ENCODE results near the gene MRPL28. TPM values are rescaled to one million over a fixed set of nuclear protein-coding genes. Genes with fewer than 3 reads are reported as not detected.
A peak's percentile ranks its signal among the peaks of the same experiment; 100 is the strongest.
"Not testable (repeated sequence)": the region's sequence is repeated elsewhere in the genome, so short reads cannot be mapped to it uniquely, and the experiment has no call there.

Gene MRPL28
- total and polyA plus RNA-seq, 10 donors, result 38.0 to 108 (median 55.8) TPM

DNA sequence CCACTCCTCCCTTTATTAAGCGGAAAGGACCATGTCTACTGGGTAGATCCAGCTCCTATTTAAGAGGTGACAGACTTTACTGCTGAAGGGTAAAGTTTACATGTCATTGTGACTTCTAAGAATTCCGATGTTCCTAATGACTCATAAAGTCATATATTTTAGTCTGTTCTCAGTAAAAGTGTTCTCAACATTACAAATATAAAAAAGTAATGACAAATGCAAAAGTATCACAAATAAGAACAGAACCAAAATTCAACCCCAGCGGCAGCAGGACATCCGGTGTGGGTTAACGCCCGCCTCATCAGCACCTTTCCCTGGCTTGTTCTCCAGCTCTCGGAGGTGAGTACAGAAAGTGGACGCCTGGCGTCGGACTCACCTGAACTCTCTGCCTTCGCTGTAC is 24.6 kb downstream of the MRPL28 start:
- peaks cover 0 to 79% (median 30%) of the 10 kb centered on the region in 6 donors for H3K36me3 ChIP-seq
- TF ChIP-seq, protein P1, sequence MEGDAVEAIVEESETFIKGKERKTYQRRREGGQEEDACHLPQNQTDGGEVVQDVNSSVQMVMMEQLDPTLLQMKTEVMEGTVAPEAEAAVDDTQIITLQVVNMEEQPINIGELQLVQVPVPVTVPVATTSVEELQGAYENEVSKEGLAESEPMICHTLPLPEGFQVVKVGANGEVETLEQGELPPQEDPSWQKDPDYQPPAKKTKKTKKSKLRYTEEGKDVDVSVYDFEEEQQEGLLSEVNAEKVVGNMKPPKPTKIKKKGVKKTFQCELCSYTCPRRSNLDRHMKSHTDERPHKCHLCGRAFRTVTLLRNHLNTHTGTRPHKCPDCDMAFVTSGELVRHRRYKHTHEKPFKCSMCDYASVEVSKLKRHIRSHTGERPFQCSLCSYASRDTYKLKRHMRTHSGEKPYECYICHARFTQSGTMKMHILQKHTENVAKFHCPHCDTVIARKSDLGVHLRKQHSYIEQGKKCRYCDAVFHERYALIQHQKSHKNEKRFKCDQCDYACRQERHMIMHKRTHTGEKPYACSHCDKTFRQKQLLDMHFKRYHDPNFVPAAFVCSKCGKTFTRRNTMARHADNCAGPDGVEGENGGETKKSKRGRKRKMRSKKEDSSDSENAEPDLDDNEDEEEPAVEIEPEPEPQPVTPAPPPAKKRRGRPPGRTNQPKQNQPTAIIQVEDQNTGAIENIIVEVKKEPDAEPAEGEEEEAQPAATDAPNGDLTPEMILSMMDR (IDR thresholded peaks at IDR 0.05 in 8 of 11, conservative IDR thresholded peaks at IDR 0.05 in 3 of 11), result no peak
- TF ChIP-seq POLR2AphosphoS5 (IDR thresholded peaks at IDR 0.05) (no peak), POLR2A (IDR thresholded peaks at IDR 0.05) (no peak)
- H3K4me3 ChIP-seq, result no peak overlapping the region
- no peak for DNase-seq
- H3K27ac ChIP-seq, result no peak overlapping the region
- no peaks in the 10 kb centered on the region for H3K27me3 ChIP-seq (replicated peaks in 1 of 7)
- intact Hi-C loops (cut with DNase I; ENCODE audit: low total_unique reads), result no loop called here
- no peaks in the 10 kb centered on the region for H3K9me3 ChIP-seq
- peaks cover 6 to 96% (median 59%) of the 10 kb centered on the region in 6 donors for H3K4me1 ChIP-seq
- 83 to 91% (median 84%) methylated on average over 11 of the region's 11 CpGs for WGBS, 5 donors

DNA sequence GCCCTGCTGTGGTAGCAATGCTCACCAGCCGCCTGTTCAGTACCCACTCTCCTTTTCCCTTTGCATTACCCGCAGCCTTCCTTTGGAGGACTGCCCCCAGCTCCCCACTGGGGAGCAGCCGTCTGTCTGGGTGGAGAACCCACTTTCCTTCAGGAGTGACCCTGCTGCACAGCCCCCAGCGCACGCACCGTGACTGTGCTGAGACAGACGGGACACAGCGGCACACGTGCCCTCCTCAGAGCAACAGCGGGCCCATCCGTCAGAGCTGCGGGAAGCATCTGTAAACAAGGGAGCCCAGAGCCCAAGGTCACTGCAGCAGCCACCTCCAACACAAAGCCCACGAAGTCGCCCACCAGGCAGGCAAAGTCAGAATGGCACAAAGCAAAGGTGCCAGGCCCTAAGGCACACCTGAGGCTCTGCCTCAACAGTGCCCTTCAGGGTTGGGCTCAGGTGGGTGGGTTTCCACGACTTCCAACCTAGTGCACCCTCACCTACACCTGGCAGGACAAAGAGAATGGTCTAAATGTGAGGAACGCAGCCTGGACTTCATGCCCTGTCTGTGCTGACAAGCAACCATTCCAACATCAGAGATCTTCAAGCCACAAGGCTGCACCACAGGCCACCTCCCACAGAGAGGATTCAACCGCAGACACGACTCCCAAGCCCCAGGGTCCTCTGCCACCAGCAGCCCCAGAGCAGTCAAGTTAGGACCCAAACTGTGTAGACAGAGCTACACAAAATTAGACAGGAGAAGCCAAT is 27.7 kb downstream of the MRPL28 start:
- no peak for DNase-seq
- Histone ChIP-seq H3K4me3 (no peak overlapping the region), H3K27me3 (replicated peaks in 1 of 7) (no peaks in the 10 kb centered on the region), H3K4me1 (peaks cover 5 to 96% (median 60%) of the 10 kb centered on the region in 6 donors), H3K9me3 (no peaks in the 10 kb centered on the region), H3K27ac (no peak overlapping the region), H3K36me3 (peaks cover 0 to 67% (median 30%) of the 10 kb centered on the region in 6 donors)
- intact Hi-C loops (cut with DNase I; ENCODE audit: low total_unique reads), result no loop called here
- WGBS, 5 donors, result 72 to 86% (median 85%) methylated on average over 15 to 18 of the region's 18 CpGs
- TF ChIP-seq POLR2A (IDR thresholded peaks at IDR 0.05), result no peak
- peak in 2 of 3 donors; percentile 6 to 16 for TF ChIP-seq POLR2AphosphoS5 (IDR thresholded peaks at IDR 0.05)

DNA sequence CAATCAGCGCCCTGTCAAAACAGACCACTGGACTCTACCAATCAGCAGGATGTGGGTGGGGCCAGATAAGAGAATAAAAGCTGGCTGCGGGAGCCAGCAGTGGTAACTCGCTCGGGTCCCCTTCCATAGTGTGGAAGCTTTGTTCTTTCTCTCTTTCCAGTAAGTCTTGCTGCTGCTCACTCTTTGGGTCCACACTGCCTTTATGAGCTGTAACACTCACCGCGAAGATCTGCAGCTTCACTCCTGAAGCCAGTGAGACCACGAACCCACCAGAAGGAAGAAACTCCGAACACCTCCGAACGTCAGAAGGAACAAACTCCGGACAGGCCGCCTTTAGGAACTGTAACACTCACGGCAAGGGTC is 28.4 kb downstream of the MRPL28 start:
- H3K4me3 ChIP-seq; intact Hi-C loops (cut with DNase I; ENCODE audit: low total_unique reads); DNase-seq; H3K27me3 ChIP-seq (replicated peaks in 1 of 7); H3K27ac ChIP-seq; H3K9me3 ChIP-seq: not testable (repeated sequence)
- peaks cover 5 to 96% (median 62%) of the 10 kb centered on the region in 6 donors for H3K4me1 ChIP-seq
- peaks cover 0 to 60% (median 25%) of the 10 kb centered on the region in 6 donors for H3K36me3 ChIP-seq
- 67 to 95% (median 84%) methylated on average over 12 to 13 of the region's 13 CpGs for WGBS, 5 donors

DNA sequence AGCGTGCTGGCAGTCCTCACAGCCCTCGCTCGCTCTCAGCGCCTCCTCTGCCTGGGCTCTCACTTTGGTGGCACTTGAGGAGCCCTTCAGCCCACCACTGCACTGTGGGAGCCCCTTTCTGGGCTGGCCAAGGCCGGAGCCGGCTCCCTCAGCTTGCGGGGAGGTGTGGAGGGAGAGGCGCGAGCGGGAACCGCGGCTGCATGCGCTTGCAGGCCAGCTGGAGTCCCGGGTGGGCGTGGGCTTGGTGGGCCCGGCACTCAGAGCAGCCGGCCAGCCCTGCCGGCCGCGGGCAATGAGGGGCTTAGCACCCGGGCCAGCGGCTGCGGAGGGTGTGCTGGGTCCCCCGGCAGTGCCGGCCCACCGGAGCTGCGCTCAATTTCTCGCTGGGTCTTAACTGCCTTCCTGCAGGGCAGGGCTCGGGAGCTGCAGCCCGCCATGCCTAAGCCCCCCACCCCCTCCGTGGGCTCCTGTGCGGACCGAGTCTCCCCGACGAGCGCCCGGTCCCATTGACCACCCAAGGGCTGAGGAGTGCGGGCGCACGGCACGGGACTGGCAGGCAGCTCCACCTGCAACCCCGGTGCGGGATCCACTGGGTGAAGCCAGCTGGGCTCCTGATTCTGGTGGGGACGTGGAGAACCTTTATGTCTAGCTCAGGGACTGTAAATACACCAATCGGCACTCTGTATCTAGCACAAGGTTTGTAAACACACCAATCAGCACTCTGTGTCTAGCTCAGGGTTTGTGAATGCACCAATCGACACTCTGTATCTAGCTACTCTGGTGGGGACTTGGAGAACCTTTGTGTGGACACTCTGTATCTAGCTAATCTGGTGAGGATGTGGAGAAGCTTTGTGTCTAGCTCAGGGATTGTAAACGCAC is 29.0 kb downstream of the MRPL28 start:
- intact Hi-C loops (cut with DNase I; ENCODE audit: low total_unique reads); DNase-seq; H3K9me3 ChIP-seq; H3K4me3 ChIP-seq; H3K27me3 ChIP-seq (replicated peaks in 1 of 7): not testable (repeated sequence)
- peaks cover 0 to 54% (median 20%) of the 10 kb centered on the region in 6 donors for H3K36me3 ChIP-seq
- peaks cover 5 to 96% (median 63%) of the 10 kb centered on the region in 6 donors for H3K4me1 ChIP-seq
- H3K27ac ChIP-seq, result peak overlapping the region in 1 of 8 donors; percentile 60
- TF ChIP-seq POLR2AphosphoS5 (IDR thresholded peaks at IDR 0.05), result peak in 1 of 3 donors; percentile 19
- WGBS, 5 donors, result 96 to 98% (median 97%) methylated on average over 22 to 46 of the region's 47 CpGs

DNA sequence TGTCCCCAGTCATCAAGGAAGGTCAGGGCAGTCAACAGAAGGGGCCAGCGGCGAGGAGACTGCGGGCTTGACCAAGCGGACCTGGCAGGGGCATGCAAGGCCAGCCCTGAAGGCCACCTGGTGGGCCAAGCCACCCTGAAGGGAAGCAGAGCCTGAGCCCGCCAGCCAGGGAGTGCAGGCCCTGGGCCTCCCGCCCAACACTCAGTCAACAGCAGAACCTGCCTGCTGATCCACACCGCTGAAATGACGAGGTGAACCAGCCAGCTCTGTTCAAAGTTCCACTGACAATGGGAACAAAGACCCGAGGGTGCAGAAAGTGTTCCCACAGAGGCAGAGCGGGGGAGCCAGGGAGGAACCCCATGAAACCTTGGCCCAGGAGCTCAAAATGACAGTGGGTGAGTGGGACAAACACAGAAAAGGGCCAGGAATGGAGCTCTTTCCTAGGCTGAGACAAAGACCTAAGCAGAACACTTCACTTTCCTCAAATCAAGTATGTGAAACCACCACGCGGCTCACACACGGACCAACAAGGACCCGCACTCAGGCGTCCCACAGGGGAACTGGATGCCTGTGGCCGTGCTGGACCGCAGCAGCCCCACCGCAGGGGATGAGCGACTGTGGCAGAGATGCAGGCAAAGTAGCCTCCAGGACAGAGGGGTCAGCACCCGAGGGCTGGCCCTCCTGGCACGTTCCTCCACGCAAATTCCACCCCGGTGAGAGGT is 29.8 kb downstream of the MRPL28 start:
- 81 to 89% (median 85%) methylated on average over 19 to 23 of the region's 23 CpGs for WGBS, 5 donors
- intact Hi-C loops (cut with DNase I; ENCODE audit: low total_unique reads), result no loop called here
- H3K4me1 ChIP-seq, result peaks cover 5 to 96% (median 60%) of the 10 kb centered on the region in 6 donors

More for the DNA sequence above, 29.8 kb downstream of the MRPL28 start:
- Histone ChIP-seq H3K4me3 (no peak overlapping the region), H3K9me3 (no peaks in the 10 kb centered on the region), H3K27me3 (replicated peaks in 1 of 7) (no peaks in the 10 kb centered on the region), H3K36me3 (peaks cover 0 to 46% (median 13%) of the 10 kb centered on the region in 6 donors), H3K27ac (peak overlapping the region in 5 of 8 donors; percentile 18 to 67 (median 60))
- peak; percentile 76 for DNase-seq
- TF ChIP-seq, protein P1 (IDR thresholded peaks at IDR 0.05 in 8 of 11, conservative IDR thresholded peaks at IDR 0.05 in 3 of 11), result no peak
- peak in 1 of 3 donors; percentile 6 for TF ChIP-seq POLR2AphosphoS5 (IDR thresholded peaks at IDR 0.05)

Data from spleen (tissue), 11 donors.